GM10248 (cell line): ENCODE measurements around the gene MTREX.

Experiments used
- CTCF ChIA-PET: fragments of 300-600 bp; sonication (Branson Sonifier 250); formaldehyde crosslinking; extraction: SDS; loops from one replicate; lab custom pipeline; 2021; ENCODE audit warnings: antibody characterized with exemption; lab: Yijun Ruan, JAX
- POLR2A ChIA-PET: fragments of 350-650 bp; sonication (Branson Sonifier 250); formaldehyde crosslinking; extraction: SDS; loops from one replicate; lab custom pipeline; 2020; ENCODE audit warnings: antibody characterized with exemption; lab: Yijun Ruan, JAX
- DNase-seq: peaks from one replicate; pipeline ENCODE4 v3.0.0; 2012; ENCODE audit errors: extremely low spot score
- TF ChIP-seq, protein P1 (sequence below): IDR thresholded peaks from 2 replicates; pipeline ENCODE4 v1.5.1; 2012; ENCODE audit warnings: mild to moderate bottlenecking, low read depth; ENCODE audit errors: extremely low read depth, missing control alignments, control extremely low read depth

Gene MTREX

GRCh38 chr5:55407984-55408383 lies 100.2 kb downstream of the MTREX start:
- CTCF ChIA-PET: interaction anchor here (0.9 kb wide), 1 partner anchor 284 kb away, joined by 4 read pairs; no protein-coding TSS in a partner anchor
- no peak for DNase-seq
- POLR2A ChIA-PET: no interaction called here
- TF ChIP-seq, protein P1, sequence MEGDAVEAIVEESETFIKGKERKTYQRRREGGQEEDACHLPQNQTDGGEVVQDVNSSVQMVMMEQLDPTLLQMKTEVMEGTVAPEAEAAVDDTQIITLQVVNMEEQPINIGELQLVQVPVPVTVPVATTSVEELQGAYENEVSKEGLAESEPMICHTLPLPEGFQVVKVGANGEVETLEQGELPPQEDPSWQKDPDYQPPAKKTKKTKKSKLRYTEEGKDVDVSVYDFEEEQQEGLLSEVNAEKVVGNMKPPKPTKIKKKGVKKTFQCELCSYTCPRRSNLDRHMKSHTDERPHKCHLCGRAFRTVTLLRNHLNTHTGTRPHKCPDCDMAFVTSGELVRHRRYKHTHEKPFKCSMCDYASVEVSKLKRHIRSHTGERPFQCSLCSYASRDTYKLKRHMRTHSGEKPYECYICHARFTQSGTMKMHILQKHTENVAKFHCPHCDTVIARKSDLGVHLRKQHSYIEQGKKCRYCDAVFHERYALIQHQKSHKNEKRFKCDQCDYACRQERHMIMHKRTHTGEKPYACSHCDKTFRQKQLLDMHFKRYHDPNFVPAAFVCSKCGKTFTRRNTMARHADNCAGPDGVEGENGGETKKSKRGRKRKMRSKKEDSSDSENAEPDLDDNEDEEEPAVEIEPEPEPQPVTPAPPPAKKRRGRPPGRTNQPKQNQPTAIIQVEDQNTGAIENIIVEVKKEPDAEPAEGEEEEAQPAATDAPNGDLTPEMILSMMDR: no peak

DNA sequence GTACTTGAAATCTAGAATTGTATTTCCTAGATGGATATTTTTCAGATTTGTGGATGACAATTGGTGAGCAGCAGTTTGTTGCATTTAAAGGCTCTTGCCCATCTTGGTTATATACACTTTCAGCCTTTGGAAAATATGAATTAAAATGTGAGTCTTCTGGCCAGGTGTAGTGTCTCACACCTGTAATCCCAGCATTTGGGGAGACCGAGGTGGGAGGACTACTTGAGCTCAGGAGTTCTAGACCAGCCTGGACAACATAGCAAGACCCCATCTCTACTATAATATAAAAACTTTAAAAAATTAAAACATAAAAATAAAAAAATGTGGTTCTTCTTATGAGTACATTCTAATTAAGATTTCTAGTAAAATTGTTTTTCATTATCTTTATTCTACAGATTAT lies 102.0 kb downstream of the MTREX start:
- ChIA-PET POLR2A (no interaction called here), CTCF (interaction anchor here (1.1 kb wide), 1 partner anchor 11 kb away, joined by 3 read pairs; no protein-coding TSS in a partner anchor)
- TF ChIP-seq, protein P1: no peak
- DNase-seq: no peak

DNA sequence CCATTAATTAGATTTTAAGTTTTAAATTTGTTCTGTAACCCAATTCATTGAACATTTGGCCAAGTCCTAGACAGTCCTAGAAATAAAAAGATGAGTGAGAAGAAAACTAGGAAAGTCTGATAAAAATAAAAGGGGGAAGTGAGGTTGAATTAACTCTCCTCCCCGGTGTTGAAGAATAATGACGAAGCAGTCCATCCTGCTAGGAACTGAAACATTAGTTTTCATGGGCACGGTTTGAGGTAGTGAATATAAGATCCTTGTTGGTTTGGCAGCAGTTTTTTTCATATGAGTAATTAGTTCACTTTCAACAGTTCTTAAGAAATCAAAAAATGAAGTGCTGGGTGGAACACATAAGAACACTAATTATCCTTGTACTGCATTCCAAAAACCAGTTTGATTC lies 103.1 kb downstream of the MTREX start:
- no peak for DNase-seq
- ChIA-PET CTCF (interaction anchor here (1.1 kb wide), 1 partner anchor 12 kb away, joined by 3 read pairs; no protein-coding TSS in a partner anchor), POLR2A (no interaction called here)
- TF ChIP-seq, protein P1: no peak

- ChIA-PET CTCF (no interaction called here), POLR2A (no interaction called here)
- TF ChIP-seq, protein P1: no peak
- DNase-seq: no peak
Observed at GRCh38 chr5:55411876-55412275, 104.1 kb downstream of the MTREX start.

- DNase-seq: no peak
- TF ChIP-seq, protein P1: no peak
- POLR2A ChIA-PET: no interaction called here
- CTCF ChIA-PET: interaction anchor here (1.0 to 1.4 kb wide), 2 partner anchors 9 to 15 kb away, joined by 3 to 4 read pairs; no protein-coding TSS in a partner anchor
Observed at GRCh38 chr5:55413644-55414043, 105.9 kb downstream of the MTREX start.

GRCh38 chr5:55415071-55415470 lies 107.3 kb downstream of the MTREX start:
- POLR2A ChIA-PET: no interaction called here
- TF ChIP-seq, protein P1: no peak
- CTCF ChIA-PET: no interaction called here
- no peak for DNase-seq
